Liver (tissue), 9 donors: Measurements from ENCODE around the gene LILRA6. TPM values are rescaled to one million over a fixed set of nuclear protein-coding genes. Genes with fewer than 3 reads are reported as not detected.
"Not testable (repeated sequence)": the region's sequence is repeated elsewhere in the genome, so short reads cannot be mapped to it uniquely, and the experiment has no call there.

Experiments used
- DNase-seq: peaks from one replicate; pipeline ENCODE4 v3.0.0-alpha.2; 2017; ENCODE audit warnings: low spot score
- H3K27ac ChIP-seq, 2 donors: one replicate each; pipeline ENCODE4 v1.7.0; 2013; ENCODE audit warnings: inconsistent platforms in 2 of 2, low read length in 2 of 2, control low read depth in 1 of 2, low read depth in 1 of 2, mild to moderate bottlenecking in 1 of 2
- H3K27me3 ChIP-seq, 4 donors: one replicate each; pipeline versions ENCODE4 v1.6.1 to v1.7.0; 2013; ENCODE audit warnings: low read length in 3 of 4, inconsistent platforms in 1 of 4, mild to moderate bottlenecking in 1 of 4, moderate library complexity in 1 of 4; ENCODE audit not compliant: control insufficient read depth in 4 of 4, insufficient read depth in 4 of 4
- H3K36me3 ChIP-seq, 4 donors: one replicate each; pipeline versions ENCODE4 v1.6.1 to v1.7.0; 2013; ENCODE audit warnings: low read length in 3 of 4, mild to moderate bottlenecking in 3 of 4, low read depth in 1 of 4, moderate library complexity in 1 of 4; ENCODE audit not compliant: control insufficient read depth in 4 of 4, insufficient read depth in 3 of 4
- H3K4me1 ChIP-seq, 4 donors: one replicate each; pipeline versions ENCODE4 v1.6.1 to v1.7.0; 2013; ENCODE audit warnings: low read length in 3 of 4, mild to moderate bottlenecking in 3 of 4, moderate library complexity in 1 of 4; ENCODE audit not compliant: control insufficient read depth in 4 of 4, insufficient read depth in 4 of 4
- H3K4me3 ChIP-seq, 3 donors: one replicate each; pipeline versions ENCODE4 v1.6.1 to v1.7.0; 2013; ENCODE audit warnings: low read length in 3 of 3, control low read depth in 1 of 3, low read depth in 1 of 3, mild to moderate bottlenecking in 1 of 3
- H3K9ac ChIP-seq, 2 donors: one replicate each; pipeline ENCODE4 v1.7.0; 2013; ENCODE audit warnings: low read length in 2 of 2, mild to moderate bottlenecking in 2 of 2, moderate library complexity in 2 of 2, control low read depth in 1 of 2, low read depth in 1 of 2
- H3K9me3 ChIP-seq, 4 donors: one replicate each; pipeline versions ENCODE4 v1.6.1 to v1.7.0; 2013; ENCODE audit warnings: low read length in 3 of 4; ENCODE audit not compliant: control insufficient read depth in 4 of 4
- EGR1 ChIP-seq, 2 donors: IDR thresholded peaks; 2 replicates each; pipeline ENCODE4 v1.6.1; 2016 to 2018; ENCODE audit warnings: antibody characterized with exemption in 2 of 2, low read depth in 2 of 2
- HNF4A ChIP-seq, 2 donors: conservative IDR thresholded peaks; 2 replicates each; pipeline ENCODE4 v1.6.1; 2016; ENCODE audit warnings: antibody characterized with exemption in 2 of 2, mild to moderate bottlenecking in 2 of 2
- HNF4G ChIP-seq: IDR thresholded peaks from 2 replicates; pipeline ENCODE4 v1.6.1; 2016; ENCODE audit warnings: antibody characterized with exemption
- JUND ChIP-seq, 2 donors: IDR thresholded peaks; 2 replicates each; pipeline ENCODE4 v1.6.1; 2016; ENCODE audit warnings: antibody characterized with exemption in 2 of 2
- NR2F2 ChIP-seq: IDR thresholded peaks from 2 replicates; pipeline ENCODE4 v1.6.1; 2016; ENCODE audit warnings: antibody characterized with exemption
- RAD21 ChIP-seq, 2 donors: IDR thresholded peaks; 2 replicates each; pipeline ENCODE4 v1.6.1; 2016; ENCODE audit warnings: antibody characterized with exemption in 2 of 2, mild to moderate bottlenecking in 2 of 2
- WGBS: extraction: QIAGEN DNeasy Blood & Tissue Kit; methylation state at CpG from one replicate; pipeline ENCODE4 v1.1.7; 2013; 5-methylcytosine and 5-hydroxymethylcytosine counted together
- polyA plus RNA-seq, 2 donors: library from polyadenylated mRNA; stranded (reverse) in 1 of 2; unstranded in 1 of 2; fragments of 200-250 nt in 1 of 2; fragments of >200 nt in 1 of 2; fragmentation: Nextera tagmentation in 1 of 2; extraction: Ambion mirVana in 1 of 2; gene quantifications; one replicate each; pipeline versions ENCODE4 v1.2.1 to v1.2.3, GENCODE V29; 2013 to 2015
- total RNA-seq, 2 donors: library from RNA; depleted of rRNA; stranded (reverse); fragments of >200 nt; gene quantifications; one replicate each; pipeline ENCODE4 v1.2.3, GENCODE V29; 2014
- TF ChIP-seq, protein P1 (sequence below): fragments of 150-350 bp; IDR thresholded peaks from 2 replicates; pipeline ENCODE4 v1.5.1; 2017; ENCODE audit warnings: improper control_type of control experiment, low read depth, low read length; ENCODE audit not compliant: missing input control
- TF ChIP-seq, protein P2 (sequence below): IDR thresholded peaks from 2 replicates; pipeline ENCODE4 v1.6.1; 2016; ENCODE audit warnings: antibody characterized with exemption
- donor health status: healthy.
- donor health status: healthy.
- donor health status: healthy.
- donor health status: healthy.
- donor health status: healthy.

LILRA6 gene
- total and polyA plus RNA-seq, 4 donors = 1.0 to 2.8 (median 1.7) TPM

DNA sequence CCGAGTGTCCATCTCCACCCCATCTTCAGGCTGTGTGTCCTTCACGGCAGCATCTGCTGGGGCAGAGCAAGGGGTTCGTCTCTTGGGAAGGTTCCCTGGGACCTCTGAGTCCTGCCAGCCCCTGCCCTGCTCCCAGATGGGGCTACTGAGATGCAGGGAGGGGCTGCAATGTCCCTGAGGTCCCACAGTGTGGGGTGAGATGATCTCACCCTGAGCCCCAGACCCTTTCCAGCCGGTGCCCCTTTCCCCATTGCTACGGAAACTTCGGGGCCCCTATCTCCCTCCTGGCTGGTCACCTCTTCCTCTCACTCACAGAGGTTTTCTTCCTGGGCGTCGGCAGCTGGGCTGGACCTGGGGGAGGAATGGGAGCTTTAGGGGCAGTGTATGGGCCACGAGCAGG is 33.4 kb upstream of the LILRA6 start:
- H3K27me3 ChIP-seq = no peaks in the 10 kb centered on the region
- no peak for TF ChIP-seq NR2F2
- no peak for TF ChIP-seq HNF4G
- TF ChIP-seq, protein P1, sequence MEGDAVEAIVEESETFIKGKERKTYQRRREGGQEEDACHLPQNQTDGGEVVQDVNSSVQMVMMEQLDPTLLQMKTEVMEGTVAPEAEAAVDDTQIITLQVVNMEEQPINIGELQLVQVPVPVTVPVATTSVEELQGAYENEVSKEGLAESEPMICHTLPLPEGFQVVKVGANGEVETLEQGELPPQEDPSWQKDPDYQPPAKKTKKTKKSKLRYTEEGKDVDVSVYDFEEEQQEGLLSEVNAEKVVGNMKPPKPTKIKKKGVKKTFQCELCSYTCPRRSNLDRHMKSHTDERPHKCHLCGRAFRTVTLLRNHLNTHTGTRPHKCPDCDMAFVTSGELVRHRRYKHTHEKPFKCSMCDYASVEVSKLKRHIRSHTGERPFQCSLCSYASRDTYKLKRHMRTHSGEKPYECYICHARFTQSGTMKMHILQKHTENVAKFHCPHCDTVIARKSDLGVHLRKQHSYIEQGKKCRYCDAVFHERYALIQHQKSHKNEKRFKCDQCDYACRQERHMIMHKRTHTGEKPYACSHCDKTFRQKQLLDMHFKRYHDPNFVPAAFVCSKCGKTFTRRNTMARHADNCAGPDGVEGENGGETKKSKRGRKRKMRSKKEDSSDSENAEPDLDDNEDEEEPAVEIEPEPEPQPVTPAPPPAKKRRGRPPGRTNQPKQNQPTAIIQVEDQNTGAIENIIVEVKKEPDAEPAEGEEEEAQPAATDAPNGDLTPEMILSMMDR = no peak
- no peak for TF ChIP-seq RAD21 (IDR thresholded peaks at IDR 0.05)
- 47% methylated on average over 9 of the region's 9 CpGs for WGBS
- H3K4me1 ChIP-seq = no peaks in the 10 kb centered on the region
- H3K4me3 ChIP-seq = no peak overlapping the region
- no peak for DNase-seq
- no peaks in the 10 kb centered on the region for H3K9me3 ChIP-seq
- H3K36me3 ChIP-seq = no peaks in the 10 kb centered on the region
- H3K9ac ChIP-seq = no peak overlapping the region
- no peak overlapping the region for H3K27ac ChIP-seq

DNA sequence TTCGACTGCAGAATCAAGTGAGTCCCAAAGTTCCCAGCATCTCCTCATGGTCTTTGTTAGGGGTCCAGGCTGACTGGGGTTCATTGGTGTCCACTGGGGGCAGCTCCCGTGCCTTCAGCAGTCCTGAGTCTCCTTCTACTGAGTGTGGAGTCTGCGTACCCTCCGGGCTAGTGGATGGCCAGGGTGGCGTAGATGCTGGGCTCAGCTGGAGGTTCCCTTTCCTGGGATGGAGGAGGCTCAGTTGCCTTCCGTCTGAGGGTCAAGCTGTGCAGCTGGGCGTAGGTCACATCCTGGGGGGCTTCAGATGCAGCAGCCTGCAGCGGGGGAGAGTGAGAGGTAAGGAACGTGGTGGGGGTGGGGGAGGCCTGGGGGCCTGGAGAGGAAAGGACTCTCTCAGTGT is 31.9 kb upstream of the LILRA6 start:
- H3K4me1 ChIP-seq, H3K36me3 ChIP-seq, H3K4me3 ChIP-seq, H3K9me3 ChIP-seq, DNase-seq, H3K27me3 ChIP-seq, H3K27ac ChIP-seq, H3K9ac ChIP-seq: not testable (repeated sequence)
- WGBS = 55% methylated on average over 9 of the region's 9 CpGs

DNA sequence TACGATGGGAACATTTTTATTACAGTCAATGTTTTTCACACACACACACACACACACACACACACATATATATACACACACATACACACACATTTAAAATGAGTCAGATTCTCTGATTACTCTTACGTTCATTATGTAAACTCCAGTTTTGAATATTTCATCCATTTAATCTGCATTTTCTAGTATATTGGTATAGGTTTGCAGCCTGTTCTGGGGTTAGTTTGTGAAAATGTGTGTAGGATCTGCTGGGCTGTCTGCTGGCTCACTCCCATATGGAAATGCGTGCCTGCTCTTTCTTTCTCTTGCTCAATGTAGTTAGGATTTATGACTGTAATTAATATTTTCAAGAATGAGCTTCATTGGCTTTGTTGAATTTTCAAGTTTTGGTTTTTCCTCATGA is 31.2 kb upstream of the LILRA6 start:
- no peak for DNase-seq
- Histone ChIP-seq H3K9me3 (no peaks in the 10 kb centered on the region), H3K27me3 (no peaks in the 10 kb centered on the region), H3K27ac (no peak overlapping the region), H3K4me1 (no peaks in the 10 kb centered on the region), H3K9ac (no peak overlapping the region), H3K4me3 (no peak overlapping the region), H3K36me3 (no peaks in the 10 kb centered on the region)
- WGBS = 67% methylated on average over 3 of the region's 3 CpGs
- TF ChIP-seq, protein P2, sequence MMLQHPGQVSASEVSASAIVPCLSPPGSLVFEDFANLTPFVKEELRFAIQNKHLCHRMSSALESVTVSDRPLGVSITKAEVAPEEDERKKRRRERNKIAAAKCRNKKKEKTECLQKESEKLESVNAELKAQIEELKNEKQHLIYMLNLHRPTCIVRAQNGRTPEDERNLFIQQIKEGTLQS = no peak
- TF ChIP-seq JUND (IDR thresholded peaks at IDR 0.05) (no peak), EGR1 (IDR thresholded peaks at IDR 0.05; ENCODE audit: low read depth in 2 of 2) (no peak), HNF4A (conservative IDR thresholded peaks at IDR 0.05) (no peak)

DNA sequence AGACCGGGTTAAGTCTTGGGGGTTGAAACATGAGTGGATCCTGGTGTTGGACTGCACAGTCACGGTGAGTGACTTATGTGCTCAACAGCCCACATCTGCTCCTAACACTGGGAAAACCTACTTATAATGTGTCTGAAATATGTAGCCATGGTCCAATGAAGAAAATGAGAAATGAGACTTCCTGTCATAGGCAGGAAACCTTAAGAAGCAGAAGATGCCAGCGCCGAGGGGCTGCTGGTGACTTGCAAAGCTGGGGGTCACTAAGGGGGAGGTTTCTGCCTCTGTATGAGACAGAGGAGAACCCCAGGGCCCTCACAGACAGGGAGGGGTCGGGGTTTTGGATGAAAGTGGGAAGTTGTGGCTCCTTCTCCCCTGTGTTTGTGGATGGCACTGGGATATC is 29.6 kb upstream of the LILRA6 start:
- DNase-seq, H3K36me3 ChIP-seq, H3K9me3 ChIP-seq, H3K4me1 ChIP-seq, H3K27me3 ChIP-seq, H3K9ac ChIP-seq, H3K4me3 ChIP-seq: not testable (repeated sequence)
- 53% methylated on average over 5 of the region's 5 CpGs for WGBS
- H3K27ac ChIP-seq = peak overlapping the region in 1 of 2 donors; percentile 7

DNA sequence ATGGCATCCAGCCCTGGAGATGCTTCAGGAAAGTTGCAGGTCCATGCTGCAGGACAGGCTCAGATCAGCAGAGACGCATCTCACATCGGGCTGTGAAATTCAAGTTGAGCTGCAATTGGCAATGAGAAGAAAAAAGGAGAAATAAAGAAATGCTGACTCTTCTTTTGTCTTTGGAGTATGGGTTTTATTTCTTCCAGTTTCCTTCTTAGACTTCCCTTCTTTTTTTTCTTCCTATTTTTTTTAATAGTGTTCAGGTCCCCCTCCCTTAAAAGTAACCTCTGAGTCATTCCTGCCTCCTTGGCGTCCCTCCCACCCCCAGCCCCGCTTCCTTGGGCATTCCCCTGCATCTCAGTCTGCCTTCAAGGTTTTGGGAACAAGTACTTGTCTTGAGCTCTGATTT is 29.0 kb upstream of the LILRA6 start:
- not testable (repeated sequence) for H3K27me3 ChIP-seq, H3K4me3 ChIP-seq, H3K4me1 ChIP-seq, DNase-seq, H3K36me3 ChIP-seq, H3K9ac ChIP-seq, H3K9me3 ChIP-seq
- peak overlapping the region; percentile 18 to 41 for H3K27ac ChIP-seq
- 54% methylated on average over 4 of the region's 4 CpGs for whole genome bisulfite sequencing
